ENCODE data around the gene ZNF853.

DNA sequence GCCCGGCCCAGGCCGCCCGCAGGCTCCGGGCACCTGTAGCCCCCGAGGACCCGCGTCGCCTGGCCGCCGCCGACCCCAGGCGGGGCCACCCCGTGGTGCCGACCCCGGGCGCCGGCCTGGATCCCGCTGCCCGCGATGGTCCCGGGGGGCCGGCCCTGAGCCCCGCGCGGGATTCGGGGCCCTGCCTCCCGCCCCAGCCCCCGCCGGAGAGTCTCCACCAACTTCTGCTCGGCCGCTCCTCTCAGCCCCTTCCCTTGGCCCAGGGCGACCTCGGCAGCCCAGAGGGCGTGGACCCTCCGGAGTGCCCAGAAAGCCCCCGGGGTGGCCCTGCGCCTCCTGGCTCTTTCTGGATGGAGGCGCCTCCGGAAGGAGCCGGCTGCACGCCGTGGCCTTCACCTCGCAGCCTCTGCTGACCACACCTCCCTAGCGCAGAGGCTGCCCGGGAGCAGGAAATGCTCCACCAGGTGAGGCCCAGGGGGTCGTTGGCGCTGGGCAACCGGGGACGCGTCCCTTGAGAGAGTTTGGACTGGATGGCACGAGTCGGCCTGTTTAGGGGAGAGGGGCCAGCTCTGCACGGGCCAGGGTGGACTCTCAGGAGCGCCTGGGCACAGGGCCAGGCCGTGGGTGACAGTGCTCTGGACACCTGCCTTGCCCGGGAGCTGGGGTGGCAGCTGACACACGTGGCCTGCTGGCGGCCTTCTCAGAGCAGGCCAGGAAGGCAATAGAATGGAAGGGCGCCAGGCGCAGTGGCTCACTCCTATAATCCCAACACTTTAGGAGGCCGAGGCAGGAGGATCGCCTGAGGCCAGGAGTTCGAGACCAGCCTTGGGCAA, 529 bp downstream of the ZNF853 start:
- TF ChIP-seq CTCF (IDR thresholded peaks at IDR 0.05) = no peak
- TF ChIP-seq POLR2A (IDR thresholded peaks at IDR 0.05) = no peak

All from thyroid gland (tissue), 4 donors.